SK-N-SH treated with all-trans-retinoic acid at 6 μM for 48 hours (cell line): ENCODE measurements around the gene CALHM1.

Experiments
- ATAC-seq: fragments of 200-7000 bp; cut with Tn5 transposase; 3 replicates; pipeline ENCODE4 v1.9.1; 2020; ENCODE audit warnings: mild to moderate bottlenecking, moderate library complexity
- ARNTL ChIP-seq: fragments of 450-650 bp; formaldehyde crosslinking; IDR thresholded peaks from 2 replicates; pipeline ENCODE4 v1.5.0; 2020; ENCODE audit warnings: low read depth, mild to moderate bottlenecking, moderate library complexity, borderline replicate concordance
- CREB5 ChIP-seq: fragments of 250-450 bp; sonication (Bioruptor Pico); IDR thresholded peaks from 2 replicates; pipeline ENCODE4 v1.5.1; 2020; ENCODE audit warnings: low read depth, mild to moderate bottlenecking, moderate library complexity
- CSDC2 ChIP-seq: fragments of 250-450 bp; sonication (Bioruptor Pico); IDR thresholded peaks from 2 replicates; pipeline ENCODE4 v1.5.0; 2020; ENCODE audit warnings: mild to moderate bottlenecking, moderate library complexity
- CSRNP3 ChIP-seq: fragments of 250-450 bp; sonication (Bioruptor Pico); IDR thresholded peaks from 2 replicates; pipeline ENCODE4 v1.5.1; 2021; ENCODE audit warnings: mild to moderate bottlenecking, moderate library complexity
- ESRRG ChIP-seq: fragments of 250-450 bp; sonication (Bioruptor Pico); IDR thresholded peaks from 2 replicates; pipeline ENCODE4 v1.6.1; 2021; ENCODE audit warnings: mild to moderate bottlenecking
- GLIS3 ChIP-seq: fragments of 250-450 bp; sonication (Bioruptor Pico); IDR thresholded peaks from 2 replicates; pipeline ENCODE4 v1.5.0; 2020; ENCODE audit warnings: mild to moderate bottlenecking, moderate library complexity
- OSR1 ChIP-seq: fragments of 250-450 bp; sonication (Bioruptor Pico); IDR thresholded peaks from 2 replicates; pipeline ENCODE4 v1.8.0; 2022; ENCODE audit warnings: moderate library complexity, mild to moderate bottlenecking, inconsistent platforms
- PATZ1 ChIP-seq: fragments of 250-450 bp; sonication (Bioruptor Pico); IDR thresholded peaks from 2 replicates; pipeline ENCODE4 v1.8.0; 2020; ENCODE audit warnings: mild to moderate bottlenecking, moderate library complexity, borderline replicate concordance
- PPARA ChIP-seq: fragments of 250-450 bp; sonication (Bioruptor Pico); IDR thresholded peaks from 2 replicates; pipeline ENCODE4 v1.5.0; 2020; ENCODE audit warnings: mild to moderate bottlenecking, borderline replicate concordance
- RARB ChIP-seq: fragments of 250-450 bp; sonication (Bioruptor Pico); IDR thresholded peaks from 2 replicates; pipeline ENCODE4 v1.8.0; 2021; ENCODE audit warnings: mild to moderate bottlenecking, moderate library complexity
- SNAI2 ChIP-seq: fragments of 250-450 bp; sonication (Bioruptor Pico); IDR thresholded peaks from 2 replicates; pipeline ENCODE4 v1.5.0; 2020; ENCODE audit warnings: mild to moderate bottlenecking, moderate library complexity
- TCF4 ChIP-seq: fragments of 250-450 bp; sonication (Bioruptor Pico); IDR thresholded peaks from 2 replicates; pipeline ENCODE4 v1.8.0; 2021; ENCODE audit warnings: mild to moderate bottlenecking, moderate library complexity, borderline replicate concordance
- TOX ChIP-seq: fragments of 250-450 bp; sonication (Bioruptor Pico); IDR thresholded peaks from 2 replicates; pipeline ENCODE4 v1.8.0; 2021; ENCODE audit warnings: mild to moderate bottlenecking, moderate library complexity, borderline replicate concordance
- TSHZ2 ChIP-seq: fragments of 250-450 bp; sonication (Bioruptor Pico); IDR thresholded peaks from 2 replicates; pipeline ENCODE4 v1.5.0; 2020; ENCODE audit warnings: mild to moderate bottlenecking, moderate library complexity
- ZC3H10 ChIP-seq: fragments of 250-450 bp; sonication (Bioruptor Pico); IDR thresholded peaks from 2 replicates; pipeline ENCODE4 v1.5.1; 2021; ENCODE audit warnings: mild to moderate bottlenecking, moderate library complexity
- ZFP3 ChIP-seq: fragments of 250-450 bp; sonication (Bioruptor Pico); IDR thresholded peaks from 2 replicates; pipeline ENCODE4 v1.5.0; 2020; ENCODE audit warnings: mild to moderate bottlenecking, moderate library complexity
- ZFP30 ChIP-seq: fragments of 450-650 bp; formaldehyde crosslinking; IDR thresholded peaks from 2 replicates; pipeline ENCODE4 v1.5.0; 2022; ENCODE audit warnings: mild to moderate bottlenecking, moderate library complexity
- ZNF565 ChIP-seq: fragments of 450-650 bp; formaldehyde crosslinking; conservative IDR thresholded peaks from 2 replicates; pipeline ENCODE4 v1.5.0; 2020; ENCODE audit warnings: low read depth, mild to moderate bottlenecking, moderate library complexity
- ZNF70 ChIP-seq: fragments of 450-650 bp; formaldehyde crosslinking; IDR thresholded peaks from 2 replicates; pipeline ENCODE4 v1.5.0; 2020; ENCODE audit warnings: mild to moderate bottlenecking, moderate library complexity
- ZNF8 ChIP-seq: fragments of 450-650 bp; formaldehyde crosslinking; IDR thresholded peaks from 2 replicates; pipeline ENCODE4 v1.5.0; 2020; ENCODE audit warnings: mild to moderate bottlenecking, moderate library complexity

CALHM1 gene

GRCh38 chr10:103469201-103469600 lies 10.5 kb upstream of the CALHM1 start:
- TF ChIP-seq OSR1 (CRISPR knock-in tag) (no peak), CREB5 (no peak), GLIS3 (CRISPR knock-in tag) (no peak), ZFP3 (CRISPR knock-in tag) (no peak), CSDC2 (CRISPR knock-in tag) (no peak), TOX (CRISPR knock-in tag) (no peak), ZNF565 (no peak), RARB (CRISPR knock-in tag) (no peak)
- no peak for ATAC-seq

GRCh38 chr10:103467406-103467805 lies 8.7 kb upstream of the CALHM1 start:
- no peak for ATAC-seq
- TF ChIP-seq TOX (CRISPR knock-in tag) (no peak), ZFP3 (CRISPR knock-in tag) (no peak), RARB (CRISPR knock-in tag) (no peak), ZNF8 (no peak), ZNF565 (no peak), GLIS3 (CRISPR knock-in tag) (no peak), SNAI2 (no peak), OSR1 (CRISPR knock-in tag) (no peak), ARNTL (CRISPR knock-in tag) (no peak), TSHZ2 (CRISPR knock-in tag) (no peak), ZNF70 (CRISPR knock-in tag) (no peak), ESRRG (CRISPR knock-in tag) (no peak)
- TF ChIP-seq, all 23 proteins: peak for 0

- no peak for ATAC-seq
- no peak for TF ChIP-seq ZNF565
- TF ChIP-seq PPARA (CRISPR knock-in tag), result no peak
- no peak for TF ChIP-seq CREB5
- no peak for TF ChIP-seq TCF4 (CRISPR knock-in tag)
- TF ChIP-seq TSHZ2 (CRISPR knock-in tag), result no peak
- no peak for TF ChIP-seq CSRNP3 (CRISPR knock-in tag)
- no peak for TF ChIP-seq PATZ1 (CRISPR knock-in tag)
- TF ChIP-seq ZFP30 (CRISPR knock-in tag), result no peak
- TF ChIP-seq RARB (CRISPR knock-in tag), result no peak
- TF ChIP-seq ESRRG (CRISPR knock-in tag), result no peak
- no peak for TF ChIP-seq ZC3H10 (CRISPR knock-in tag)
- TF ChIP-seq SNAI2, result no peak
- TF ChIP-seq, all 23 proteins: peak for 0
Measured at GRCh38 chr10:103466734-103467133, 8.0 kb upstream of the CALHM1 start.
